Caco-2 (cell line): ENCODE data around the gene IFITM2. TPM values are rescaled to one million over a fixed set of nuclear protein-coding genes. Genes with fewer than 3 reads are reported as not detected.

Experiments used
- BruUV-seq: library from RNA; stranded (reverse); fragments of 400-500 nt; replicated peaks from 2 replicates; lab custom pipeline; 2021; lab: Mats Ljungman, UMichigan
- CTCF ChIA-PET: fragments of 300-600 bp; sonication (Branson Sonifier 250); formaldehyde crosslinking; loops from one replicate; lab custom pipeline; 2022; ENCODE audit warnings: antibody characterized with exemption; lab: Charles Lee
- POLR2A ChIA-PET: fragments of 300-600 bp; sonication (Branson Sonifier 250); formaldehyde crosslinking; loops from one replicate; lab custom pipeline; 2022; ENCODE audit warnings: antibody characterized with exemption; lab: Charles Lee
- DNase-seq, 2 experiments: peaks; one replicate each; pipeline versions ENCODE4 v3.0.0 to v3.0.0-alpha.2; 2020 to 2022
- H3K27me3 ChIP-seq: replicated peaks from 2 replicates; pipeline ENCODE4 v1.6.0; 2011; ENCODE audit warnings: low read length; ENCODE audit not compliant: control insufficient read depth, insufficient read depth
- H3K36me3 ChIP-seq: 2 replicates; pipeline ENCODE4 v1.5.1; 2011; ENCODE audit warnings: low read length; ENCODE audit not compliant: control insufficient read depth, insufficient read depth
- H3K4me1 ChIP-seq: fragments of 250-450 bp; sonication (Bioruptor Pico); 2 replicates; pipeline ENCODE4 v1.5.1; 2020; ENCODE audit warnings: mild to moderate bottlenecking
- H3K4me3 ChIP-seq: 2 replicates; pipeline ENCODE4 v1.5.1; 2011; ENCODE audit warnings: low read depth, mild to moderate bottlenecking, control low read depth, low read length
- H3K9me3 ChIP-seq: fragments of 250-450 bp; sonication (Bioruptor Pico); 2 replicates; pipeline ENCODE4 v1.5.1; 2020; ENCODE audit warnings: mild to moderate bottlenecking, moderate library complexity
- H3K27ac Mint-ChIP-seq: one replicate; pipeline ENCODE4 v1.8.0; 2022; ENCODE audit warnings: mixed read lengths; ENCODE audit not compliant: unreplicated experiment
- H3K27me3 Mint-ChIP-seq: one replicate; pipeline ENCODE4 v1.8.0; 2022; ENCODE audit warnings: mixed read lengths; ENCODE audit not compliant: insufficient read depth, unreplicated experiment
- H3K36me3 Mint-ChIP-seq: one replicate; pipeline ENCODE4 v1.8.0; 2022; ENCODE audit warnings: mild to moderate bottlenecking, mixed read lengths; ENCODE audit not compliant: insufficient read depth, unreplicated experiment
- H3K4me1 Mint-ChIP-seq: one replicate; pipeline ENCODE4 v1.8.0; 2022; ENCODE audit warnings: low read depth, mixed read lengths; ENCODE audit not compliant: unreplicated experiment
- H3K4me3 Mint-ChIP-seq: one replicate; pipeline ENCODE4 v1.8.0; 2022; ENCODE audit warnings: mild to moderate bottlenecking, moderate library complexity, mixed read lengths; ENCODE audit not compliant: unreplicated experiment
- H3K9me3 Mint-ChIP-seq: one replicate; pipeline ENCODE4 v1.8.0; 2022; ENCODE audit warnings: mixed read lengths; ENCODE audit not compliant: unreplicated experiment
- CTCF ChIP-seq, 2 experiments: fragments of 200-600 bp in 1 of 2; IDR thresholded peaks; 1 replicate in 1 of 2; 2 replicates in 1 of 2; pipeline versions ENCODE4 v1.5.1 to v1.8.0; 2011 to 2022; ENCODE audit warnings: antibody characterized with exemption in 1 of 2, control low read depth in 1 of 2, inconsistent platforms in 1 of 2, low read depth in 1 of 2, low read length in 1 of 2, mild to moderate bottlenecking in 1 of 2, moderate library complexity in 1 of 2; ENCODE audit not compliant: insufficient read depth in 1 of 2, severe bottlenecking in 1 of 2, unreplicated experiment in 1 of 2
- intact Hi-C: fragments of 100-400 bp; cut with micrococcal nuclease; formaldehyde crosslinking; loops from one replicate; pipeline ENCODE4 v1.10.0; 2022; ENCODE audit not compliant: unreplicated experiment
- total RNA-seq: library from RNA; stranded (reverse); gene quantifications from 2 replicates; pipeline ENCODE4 v1.2.3, GENCODE V29; 2022

Gene IFITM2
- total RNA-seq, 1 experiment from 2014 or later, result 7.3 TPM

GRCh38 chr11:337711-338110 is 30.1 kb downstream of the IFITM2 start:
- Mint-ChIP-seq H3K4me3 (no peak overlapping the region), H3K36me3 (no peaks in the 10 kb centered on the region), H3K4me1 (peaks cover 30% of the 10 kb centered on the region), H3K9me3 (no peaks in the 10 kb centered on the region), H3K27ac (no peak overlapping the region), H3K27me3 (peaks cover 3% of the 10 kb centered on the region)
- TF ChIP-seq CTCF (IDR thresholded peaks at IDR 0.05; ENCODE audit: insufficient read depth in 1 of 2, low read depth in 1 of 2, low read length in 1 of 2, severe bottlenecking in 1 of 2, unreplicated experiment in 1 of 2), result no peak
- peaks cover 5% of the 10 kb centered on the region; the same call in 1 of the 2 replicates for H3K9me3 ChIP-seq
- H3K27me3 ChIP-seq, result no peaks in the 10 kb centered on the region
- H3K4me1 ChIP-seq, result peaks cover 27% of the 10 kb centered on the region
- DNase-seq, result no peak
- ChIA-PET POLR2A (no interaction called here), CTCF (no interaction called here)
- intact Hi-C loops, result no loop called here
- no TSS peak for BruUV-seq
- H3K4me3 ChIP-seq, result no peak overlapping the region
- H3K36me3 ChIP-seq, result no peaks in the 10 kb centered on the region

GRCh38 chr11:339963-340362 is 32.3 kb downstream of the IFITM2 start:
- H3K27ac Mint-ChIP-seq, result no peak overlapping the region
- intact Hi-C loops, result no loop called here
- H3K27me3 ChIP-seq, result no peaks in the 10 kb centered on the region
- no peak overlapping the region for H3K4me3 Mint-ChIP-seq
- no peak for DNase-seq
- H3K27me3 Mint-ChIP-seq, result peaks cover 3% of the 10 kb centered on the region
- H3K36me3 ChIP-seq, result no peaks in the 10 kb centered on the region
- TF ChIP-seq CTCF (IDR thresholded peaks at IDR 0.05; ENCODE audit: insufficient read depth in 1 of 2, low read depth in 1 of 2, low read length in 1 of 2, severe bottlenecking in 1 of 2, unreplicated experiment in 1 of 2), result no peak
- POLR2A ChIA-PET, result no interaction called here
- no peak overlapping the region for H3K4me3 ChIP-seq
- no peaks in the 10 kb centered on the region for H3K9me3 ChIP-seq
- BruUV-seq, result no TSS peak
- H3K4me1 ChIP-seq, result peaks cover 18% of the 10 kb centered on the region
- peaks cover 16% of the 10 kb centered on the region for H3K4me1 Mint-ChIP-seq
- CTCF ChIA-PET, result no interaction called here
- H3K9me3 Mint-ChIP-seq, result no peaks in the 10 kb centered on the region
- no peaks in the 10 kb centered on the region for H3K36me3 Mint-ChIP-seq

- Mint-ChIP-seq H3K27ac (no peak overlapping the region), H3K9me3 (no peaks in the 10 kb centered on the region), H3K4me1 (peaks cover 16% of the 10 kb centered on the region), H3K36me3 (no peaks in the 10 kb centered on the region), H3K27me3 (peaks cover 3% of the 10 kb centered on the region), H3K4me3 (no peak overlapping the region)
- BruUV-seq, result no TSS peak
- Histone ChIP-seq H3K4me1 (peaks cover 10% of the 10 kb centered on the region), H3K4me3 (no peak overlapping the region), H3K27me3 (no peaks in the 10 kb centered on the region), H3K9me3 (no peaks in the 10 kb centered on the region), H3K36me3 (no peaks in the 10 kb centered on the region)
- ChIA-PET CTCF (no interaction called here), POLR2A (no interaction called here)
- TF ChIP-seq CTCF (IDR thresholded peaks at IDR 0.05; ENCODE audit: insufficient read depth in 1 of 2, low read depth in 1 of 2, low read length in 1 of 2, severe bottlenecking in 1 of 2, unreplicated experiment in 1 of 2), result no peak
- DNase-seq, result no peak
- intact Hi-C loops, result no loop called here
Observed at GRCh38 chr11:340539-341512, 33.2 kb downstream of the IFITM2 start.
